ENCODE results near the gene ETS2. TPM values are rescaled to one million over a fixed set of nuclear protein-coding genes. Genes with fewer than 3 reads are reported as not detected.

The ETS2 gene
- total RNA-seq, 1 experiment from 2014 or later: 35.3 TPM

GRCh38 chr21:38775733-38776132, 30.0 kb upstream of the ETS2 start:
- Histone ChIP-seq H2BK5ac (ENCODE audit: insufficient read length, low read length) (no peak overlapping the region), H3K23me2 (ENCODE audit: insufficient read length, low read depth, low read length, poor library complexity, severe bottlenecking) (no peaks in the 10 kb centered on the region), H4K91ac (ENCODE audit: insufficient read length, low read depth, low read length) (no peak overlapping the region), H3K9me3 (ENCODE audit: control insufficient read depth, low read depth, low read length) (no peaks in the 10 kb centered on the region), H3K23ac (ENCODE audit: insufficient read length, low read depth, low read length) (no peak overlapping the region), H4K5ac (ENCODE audit: insufficient read length, low read depth, low read length) (no peak overlapping the region), H4K8ac (replicated peaks; ENCODE audit: insufficient read length, low read depth, low read length) (no peak overlapping the region), H3K56ac (ENCODE audit: insufficient read length, low read depth, low read length) (no peak overlapping the region), H3K18ac (ENCODE audit: insufficient read length, low read depth, low read length) (no peak overlapping the region), H3K4me1 (ENCODE audit: insufficient read depth, low read length) (no peaks in the 10 kb centered on the region), H3K79me1 (ENCODE audit: insufficient read depth, low read depth, low read length, poor library complexity, severe bottlenecking) (no peaks in the 10 kb centered on the region), H2AK5ac (ENCODE audit: insufficient read length, low read length) (no peak overlapping the region), H2AFZ (ENCODE audit: low read length) (no peak overlapping the region), H3K4me2 (ENCODE audit: insufficient read depth, insufficient read length, low read length) (no peak overlapping the region), H3K27ac (ENCODE audit: insufficient read length, low read depth, low read length) (no peak overlapping the region), H2BK15ac (ENCODE audit: low read depth, low read length) (no peak overlapping the region), H2BK12ac (ENCODE audit: insufficient read length, low read depth, low read length) (no peak overlapping the region), H3K9ac (ENCODE audit: extremely low read depth, insufficient read length, low read length) (no peak overlapping the region), H2BK20ac (ENCODE audit: low read depth, low read length, poor library complexity, severe bottlenecking) (no peak overlapping the region), H3K14ac (ENCODE audit: insufficient read depth, low read length) (no peak overlapping the region), H4K20me1 (ENCODE audit: control insufficient read depth, insufficient read depth, insufficient read length) (no peaks in the 10 kb centered on the region), H2BK120ac (ENCODE audit: low read depth, low read length, poor library complexity, severe bottlenecking) (no peak overlapping the region), H3K27me3 (ENCODE audit: insufficient read depth, low read length) (no peaks in the 10 kb centered on the region), H3T11ph (ENCODE audit: low read length) (no peak overlapping the region), H3K4ac (ENCODE audit: low read depth, low read length) (no peak overlapping the region), H3K79me2 (ENCODE audit: insufficient read depth, low read length) (no peaks in the 10 kb centered on the region)
- H3K4me1 Mint-ChIP-seq: no peaks in the 10 kb centered on the region
- H3K36me3 Mint-ChIP-seq (ENCODE audit: insufficient read depth in 1 of 3, low read depth in 3 of 3): peaks cover 2 to 10% (median 5%) of the 10 kb centered on the region in 3 experiments; a peak in 4 of 7 replicates
- peaks cover 4% of the 10 kb centered on the region for H3K27me3 Mint-ChIP-seq (ENCODE audit: low read depth)
- no peak overlapping the region for H3K4me3 Mint-ChIP-seq
- DNase-seq: no peak
- no peak for TF ChIP-seq CTCF (conservative IDR thresholded peaks at IDR 0.05)
- peaks cover 14 to 18% of the 10 kb centered on the region in 2 experiments for H3K9me3 Mint-ChIP-seq
- no CpG with 5 or more reads among the region's 5 CpGs for WGBS (ENCODE audit: extremely low coverage, insufficient read length, low lambda C conversion rate)
- H3K27ac Mint-ChIP-seq: no peak overlapping the region

Data from H9 (cell line).